Measurements from ENCODE around the gene STXBP1.

The STXBP1 gene

GRCh38 chr9:127722055-127722745, 110.1 kb downstream of the STXBP1 start:
- Histone ChIP-seq H3K27me3 (peaks cover 18% of the 10 kb centered on the region), H3K27ac (no peak overlapping the region), H3K4me1 (ENCODE audit: control insufficient read depth in 1 of 2, insufficient read depth in 1 of 2, low read depth in 1 of 2, low read length in 1 of 2) (no peaks in the 10 kb centered on the region), H3K36me3 (no peaks in the 10 kb centered on the region), H3K4me3 (ENCODE audit: low read depth in 1 of 2, low read length in 1 of 2) (no peak overlapping the region), H3K9me3 (no peaks in the 10 kb centered on the region)
- TF ChIP-seq CTCF (IDR thresholded peaks at IDR 0.05) = no peak

- H3K27me3 ChIP-seq = peaks cover 18% of the 10 kb centered on the region
These were observed 110.9 kb downstream of the STXBP1 start for GRCh38 chr9:127723013-127723412.

GRCh38 chr9:127723444-127723843, 111.4 kb downstream of the STXBP1 start:
- H3K9me3 ChIP-seq = no peaks in the 10 kb centered on the region
- no peaks in the 10 kb centered on the region for H3K36me3 ChIP-seq
- no peak for TF ChIP-seq CTCF (IDR thresholded peaks at IDR 0.05)
- H3K4me3 ChIP-seq (ENCODE audit: low read depth in 1 of 2, low read length in 1 of 2) = no peak overlapping the region
- H3K4me1 ChIP-seq (ENCODE audit: control insufficient read depth in 1 of 2, insufficient read depth in 1 of 2, low read depth in 1 of 2, low read length in 1 of 2) = no peaks in the 10 kb centered on the region
- peaks cover 18% of the 10 kb centered on the region for H3K27me3 ChIP-seq
- no peak overlapping the region for H3K27ac ChIP-seq

More at GRCh38 chr9:127723013-127723412, 110.9 kb downstream of the STXBP1 start:
- H3K4me1 ChIP-seq (ENCODE audit: control insufficient read depth in 1 of 2, insufficient read depth in 1 of 2, low read depth in 1 of 2, low read length in 1 of 2) = no peaks in the 10 kb centered on the region
- H3K9me3 ChIP-seq = no peaks in the 10 kb centered on the region
- H3K4me3 ChIP-seq (ENCODE audit: low read depth in 1 of 2, low read length in 1 of 2) = no peak overlapping the region
- no peaks in the 10 kb centered on the region for H3K36me3 ChIP-seq
- TF ChIP-seq CTCF (IDR thresholded peaks at IDR 0.05) = no peak
- H3K27ac ChIP-seq = no peak overlapping the region

GRCh38 chr9:127724012-127724411, 111.9 kb downstream of the STXBP1 start:
- Histone ChIP-seq H3K9me3 (no peaks in the 10 kb centered on the region), H3K27ac (no peak overlapping the region), H3K27me3 (peaks cover 18% of the 10 kb centered on the region), H3K4me1 (ENCODE audit: control insufficient read depth in 1 of 2, insufficient read depth in 1 of 2, low read depth in 1 of 2, low read length in 1 of 2) (no peaks in the 10 kb centered on the region), H3K36me3 (no peaks in the 10 kb centered on the region), H3K4me3 (ENCODE audit: low read depth in 1 of 2, low read length in 1 of 2) (no peak overlapping the region)
- no peak for TF ChIP-seq CTCF (IDR thresholded peaks at IDR 0.05)

- H3K4me1 ChIP-seq (ENCODE audit: control insufficient read depth in 1 of 2, insufficient read depth in 1 of 2, low read depth in 1 of 2, low read length in 1 of 2) = no peaks in the 10 kb centered on the region
- no peak for TF ChIP-seq CTCF (IDR thresholded peaks at IDR 0.05)
- H3K4me3 ChIP-seq (ENCODE audit: low read depth in 1 of 2, low read length in 1 of 2) = no peak overlapping the region
- no peak overlapping the region for H3K27ac ChIP-seq
- no peaks in the 10 kb centered on the region for H3K9me3 ChIP-seq
- peaks cover 11% of the 10 kb centered on the region for H3K36me3 ChIP-seq
- peaks cover 18% of the 10 kb centered on the region for H3K27me3 ChIP-seq
These were observed 114.8 kb downstream of the STXBP1 start for GRCh38 chr9:127726871-127727270.

Data from neutrophil (primary cell).